GM12873 (cell line): ENCODE measurements around the gene FRMD4A.

ENCODE experiments used
- TF ChIP-seq, protein P1 (sequence below): IDR thresholded peaks from 2 replicates; pipeline ENCODE4 v1.5.1; 2012; ENCODE audit warnings: low read depth, mild to moderate bottlenecking, moderate library complexity, low read length, control low read depth; ENCODE audit not compliant: insufficient read depth; ENCODE audit errors: missing control alignments

Gene FRMD4A

GRCh38 chr10:14196113-14196512 lies 134.6 kb downstream of the FRMD4A start:
- TF ChIP-seq, protein P1, sequence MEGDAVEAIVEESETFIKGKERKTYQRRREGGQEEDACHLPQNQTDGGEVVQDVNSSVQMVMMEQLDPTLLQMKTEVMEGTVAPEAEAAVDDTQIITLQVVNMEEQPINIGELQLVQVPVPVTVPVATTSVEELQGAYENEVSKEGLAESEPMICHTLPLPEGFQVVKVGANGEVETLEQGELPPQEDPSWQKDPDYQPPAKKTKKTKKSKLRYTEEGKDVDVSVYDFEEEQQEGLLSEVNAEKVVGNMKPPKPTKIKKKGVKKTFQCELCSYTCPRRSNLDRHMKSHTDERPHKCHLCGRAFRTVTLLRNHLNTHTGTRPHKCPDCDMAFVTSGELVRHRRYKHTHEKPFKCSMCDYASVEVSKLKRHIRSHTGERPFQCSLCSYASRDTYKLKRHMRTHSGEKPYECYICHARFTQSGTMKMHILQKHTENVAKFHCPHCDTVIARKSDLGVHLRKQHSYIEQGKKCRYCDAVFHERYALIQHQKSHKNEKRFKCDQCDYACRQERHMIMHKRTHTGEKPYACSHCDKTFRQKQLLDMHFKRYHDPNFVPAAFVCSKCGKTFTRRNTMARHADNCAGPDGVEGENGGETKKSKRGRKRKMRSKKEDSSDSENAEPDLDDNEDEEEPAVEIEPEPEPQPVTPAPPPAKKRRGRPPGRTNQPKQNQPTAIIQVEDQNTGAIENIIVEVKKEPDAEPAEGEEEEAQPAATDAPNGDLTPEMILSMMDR, result no peak

- TF ChIP-seq, protein P1, result no peak
Measured at GRCh38 chr10:14195433-14195832, 135.3 kb downstream of the FRMD4A start.

- TF ChIP-seq, protein P1, result no peak
Measured at GRCh38 chr10:14192746-14193145, 138.0 kb downstream of the FRMD4A start.

DNA sequence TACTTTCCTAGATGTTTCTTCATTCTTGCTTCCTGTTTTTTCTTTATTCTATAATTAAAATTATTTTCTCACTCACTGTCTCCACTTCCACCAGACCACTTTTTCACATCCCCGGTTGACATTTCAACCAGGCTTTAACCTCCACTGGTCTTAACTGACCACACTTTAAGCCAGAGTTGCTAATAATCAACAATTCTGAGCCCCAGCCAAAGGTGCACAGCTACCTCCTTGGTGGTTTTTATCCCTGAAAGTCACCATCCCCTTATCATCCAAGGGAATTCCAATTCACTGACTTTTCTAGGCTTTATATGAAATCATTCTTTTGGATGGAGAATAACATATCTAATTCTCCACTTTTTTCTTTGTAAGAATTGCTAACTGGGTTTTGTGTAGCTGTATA lies 138.9 kb downstream of the FRMD4A start:
- TF ChIP-seq, protein P1, result no peak

DNA sequence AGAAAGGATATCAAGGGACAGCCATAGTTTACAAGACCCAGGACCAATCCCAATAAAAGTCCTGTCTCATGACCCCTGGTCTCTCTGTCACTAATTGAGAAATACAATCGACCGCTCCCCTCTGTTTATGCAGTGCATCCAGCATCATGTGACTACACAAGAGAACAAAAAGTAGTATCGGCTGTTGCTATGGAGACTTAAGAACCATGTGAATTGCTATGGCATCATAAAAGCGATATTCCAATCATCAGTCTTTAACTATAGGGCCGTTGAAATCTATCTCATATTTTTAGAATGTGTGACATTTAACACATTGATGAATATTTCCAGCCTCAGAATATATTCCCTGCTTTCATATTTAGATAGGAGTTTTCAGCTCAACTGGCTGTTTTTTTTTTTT lies 139.3 kb downstream of the FRMD4A start:
- TF ChIP-seq, protein P1, result no peak

- TF ChIP-seq, protein P1, result no peak
Measured at GRCh38 chr10:14190702-14191101, 140.0 kb downstream of the FRMD4A start.

- TF ChIP-seq, protein P1, result peak; percentile 37
Measured at GRCh38 chr10:14186245-14186644, 144.5 kb downstream of the FRMD4A start.
